WTC11 (cell line): ENCODE data around the gene NPL. TPM values are rescaled to one million over a fixed set of nuclear protein-coding genes. Genes with fewer than 3 reads are reported as not detected.

Experiments used
- AFF4 ChIP-seq: sonication (generic); formaldehyde crosslinking; IDR thresholded peaks from 2 replicates; pipeline ENCODE4 v1.8.1; 2023; ENCODE audit warnings: mild to moderate bottlenecking, missing genetic modification reagents, borderline replicate concordance
- ATF1 ChIP-seq: sonication (generic); formaldehyde crosslinking; IDR thresholded peaks from 2 replicates; pipeline ENCODE4 v1.8.1; 2023; ENCODE audit warnings: mild to moderate bottlenecking, moderate library complexity, missing genetic modification reagents
- ATF6 ChIP-seq: sonication (generic); formaldehyde crosslinking; IDR thresholded peaks from 2 replicates; pipeline ENCODE4 v1.8.1; 2023; ENCODE audit warnings: mild to moderate bottlenecking, missing genetic modification reagents
- CBFB ChIP-seq: sonication (generic); formaldehyde crosslinking; IDR thresholded peaks from 2 replicates; pipeline ENCODE4 v1.8.1; 2022; ENCODE audit warnings: mild to moderate bottlenecking, low read depth, missing genetic modification reagents
- ERG ChIP-seq: fragments of 250-450 bp; sonication (Bioruptor Pico); IDR thresholded peaks from 2 replicates; pipeline ENCODE4 v1.8.0; 2021; ENCODE audit warnings: mild to moderate bottlenecking
- ESRRA ChIP-seq: sonication (generic); formaldehyde crosslinking; IDR thresholded peaks from 2 replicates; pipeline ENCODE4 v1.8.1; 2022; ENCODE audit warnings: mild to moderate bottlenecking, missing genetic modification reagents, borderline replicate concordance
- FOXJ3 ChIP-seq: sonication (generic); formaldehyde crosslinking; IDR thresholded peaks from 2 replicates; pipeline ENCODE4 v1.9.0; 2021; ENCODE audit warnings: missing genetic modification reagents, mild to moderate bottlenecking, borderline replicate concordance
- GTF2I ChIP-seq: fragments of 250-450 bp; sonication (Bioruptor Pico); conservative IDR thresholded peaks from 2 replicates; pipeline ENCODE4 v1.4.0; 2021; ENCODE audit warnings: mild to moderate bottlenecking
- JUN ChIP-seq: sonication (generic); formaldehyde crosslinking; IDR thresholded peaks from 2 replicates; pipeline ENCODE4 v1.8.0; 2023; ENCODE audit warnings: mild to moderate bottlenecking, missing genetic modification reagents
- MXD4 ChIP-seq: fragments of 250-450 bp; sonication (Bioruptor Pico); IDR thresholded peaks from 2 replicates; pipeline ENCODE4 v1.8.0; 2021; ENCODE audit warnings: mild to moderate bottlenecking, moderate library complexity, borderline replicate concordance
- NR3C1 ChIP-seq: sonication (generic); formaldehyde crosslinking; conservative IDR thresholded peaks from 2 replicates; pipeline ENCODE4 v1.8.1; 2023; ENCODE audit warnings: low read depth, mild to moderate bottlenecking, missing genetic modification reagents
- OVOL2 ChIP-seq: fragments of 250-450 bp; sonication (Bioruptor Pico); IDR thresholded peaks from 2 replicates; pipeline ENCODE4 v1.9.0; 2021; ENCODE audit warnings: mild to moderate bottlenecking, borderline replicate concordance
- PRRX2 ChIP-seq: fragments of 250-450 bp; sonication (Bioruptor Pico); IDR thresholded peaks from 2 replicates; pipeline ENCODE4 v1.8.0; 2021; ENCODE audit warnings: mild to moderate bottlenecking
- RELA ChIP-seq: sonication (generic); formaldehyde crosslinking; IDR thresholded peaks from 2 replicates; pipeline ENCODE4 v1.8.1; 2022; ENCODE audit warnings: missing genetic modification reagents, mild to moderate bottlenecking, borderline replicate concordance
- SMAD3 ChIP-seq: sonication (generic); formaldehyde crosslinking; IDR thresholded peaks from 2 replicates; pipeline ENCODE4 v1.8.0; 2022; ENCODE audit warnings: missing genetic modification reagents, mild to moderate bottlenecking, borderline replicate concordance
- SP1 ChIP-seq: sonication (generic); formaldehyde crosslinking; conservative IDR thresholded peaks from 2 replicates; pipeline ENCODE4 v1.8.1; 2022; ENCODE audit warnings: missing genetic modification reagents
- TEAD4 ChIP-seq: sonication (generic); formaldehyde crosslinking; IDR thresholded peaks from 2 replicates; pipeline ENCODE4 v1.8.0; 2022; ENCODE audit warnings: mild to moderate bottlenecking, missing genetic modification reagents
- USF2 ChIP-seq: sonication (generic); formaldehyde crosslinking; IDR thresholded peaks from 2 replicates; pipeline ENCODE4 v1.8.1; 2023; ENCODE audit warnings: mild to moderate bottlenecking, missing genetic modification reagents, moderate library complexity
- ZNF138 ChIP-seq: sonication (generic); formaldehyde crosslinking; conservative IDR thresholded peaks from 2 replicates; pipeline ENCODE4 v1.8.1; 2022; ENCODE audit warnings: mild to moderate bottlenecking, moderate library complexity, missing genetic modification reagents
- ZNF232 ChIP-seq: sonication (generic); formaldehyde crosslinking; IDR thresholded peaks from 2 replicates; pipeline ENCODE4 v1.8.0; 2022; ENCODE audit warnings: mild to moderate bottlenecking, missing genetic modification reagents
- ZNF281 ChIP-seq: sonication (generic); formaldehyde crosslinking; IDR thresholded peaks from 2 replicates; pipeline ENCODE4 v1.8.0; 2023; ENCODE audit warnings: mild to moderate bottlenecking, missing genetic modification reagents
- total RNA-seq: library from RNA; stranded (reverse); gene quantifications from 3 replicates; pipeline ENCODE4 v1.2.3, GENCODE V29; 2021
- TF ChIP-seq, protein P1 (sequence below): sonication (generic); formaldehyde crosslinking; IDR thresholded peaks from 2 replicates; pipeline ENCODE4 v1.8.0; 2023; ENCODE audit warnings: missing genetic modification reagents
- TF ChIP-seq, protein P2 (sequence below): fragments of 250-450 bp; sonication (Bioruptor Pico); IDR thresholded peaks from 2 replicates; pipeline ENCODE4 v1.9.0; 2021; ENCODE audit warnings: moderate library complexity, mild to moderate bottlenecking, inconsistent platforms, borderline replicate concordance
- TF ChIP-seq, protein P3 (sequence below): sonication (generic); formaldehyde crosslinking; IDR thresholded peaks from 2 replicates; pipeline ENCODE4 v1.8.1; 2022; ENCODE audit warnings: low read depth, missing genetic modification reagents, borderline replicate concordance

Gene NPL
- total RNA-seq, 1 experiment from 2014 or later, result 3.6 TPM

DNA sequence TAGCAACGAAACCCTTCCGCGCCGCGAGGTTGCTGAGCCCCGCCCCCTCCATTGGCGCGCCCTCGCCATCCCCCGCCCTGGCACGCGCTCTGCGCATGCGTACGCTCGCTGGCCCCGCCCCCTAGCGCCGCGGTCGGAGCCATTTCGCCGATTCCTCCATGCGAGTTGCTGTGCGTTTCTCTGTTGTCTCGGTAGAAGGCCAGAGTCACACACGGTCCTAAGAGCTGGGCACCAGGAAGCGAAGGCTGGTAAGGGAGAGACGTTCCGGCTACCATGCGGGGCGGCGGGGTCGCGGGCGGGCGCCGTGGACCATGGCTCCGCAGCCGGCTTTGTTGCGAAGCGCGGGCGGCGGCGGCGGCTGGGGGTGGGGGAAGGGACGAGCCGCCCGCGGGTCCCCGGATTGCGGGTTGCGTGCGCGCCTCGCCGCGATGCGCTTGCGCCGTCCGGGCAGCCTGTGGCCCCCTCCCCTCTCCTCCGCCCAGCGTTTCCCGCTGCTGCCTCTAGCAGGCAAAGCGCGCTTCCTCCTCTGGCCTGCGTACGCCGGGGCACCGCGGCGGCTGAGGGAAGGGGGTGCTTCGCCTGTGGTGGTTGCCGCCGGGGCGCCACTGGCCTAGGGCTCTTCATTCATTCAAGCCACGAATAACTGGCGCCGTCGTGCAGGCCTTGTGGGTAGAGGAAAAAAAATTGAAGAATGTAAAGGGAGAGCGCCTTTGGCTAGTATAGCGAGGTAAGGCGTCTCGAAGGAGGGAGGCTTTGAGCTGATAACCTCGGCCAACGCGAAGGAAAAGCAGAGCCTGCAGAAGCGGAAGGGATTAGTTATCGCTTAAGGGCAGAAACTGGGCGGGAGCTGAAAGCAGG is 49.9 kb downstream of the NPL start, which contains the start of gene DHX9 (continued):
- peak; percentile 85 for TF ChIP-seq SP1 (CRISPR knock-in tag)
- TF ChIP-seq CBFB (CRISPR knock-in tag), result no peak
- TF ChIP-seq ESRRA (CRISPR knock-in tag), result no peak; the same call in 1 of the 2 replicates
- TF ChIP-seq ZNF281 (CRISPR knock-in tag), result peak; percentile 60; the same call in 1 of the 2 replicates
- TF ChIP-seq AFF4 (CRISPR knock-in tag), result no peak
- TF ChIP-seq, protein P1, sequence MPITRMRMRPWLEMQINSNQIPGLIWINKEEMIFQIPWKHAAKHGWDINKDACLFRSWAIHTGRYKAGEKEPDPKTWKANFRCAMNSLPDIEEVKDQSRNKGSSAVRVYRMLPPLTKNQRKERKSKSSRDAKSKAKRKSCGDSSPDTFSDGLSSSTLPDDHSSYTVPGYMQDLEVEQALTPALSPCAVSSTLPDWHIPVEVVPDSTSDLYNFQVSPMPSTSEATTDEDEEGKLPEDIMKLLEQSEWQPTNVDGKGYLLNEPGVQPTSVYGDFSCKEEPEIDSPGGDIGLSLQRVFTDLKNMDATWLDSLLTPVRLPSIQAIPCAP (CRISPR knock-in tag), result 0 out of 2 replicates have a peak, but pooled peaks have one; percentile 66
- no peak; the same call in 1 of the 2 replicates for TF ChIP-seq JUN (CRISPR knock-in tag)
- peak; percentile 75; the same call in 1 of the 2 replicates for TF ChIP-seq ERG
- TF ChIP-seq PRRX2 (CRISPR knock-in tag), result no peak
- no peak for TF ChIP-seq OVOL2
- no peak for TF ChIP-seq RELA (CRISPR knock-in tag)
- TF ChIP-seq, protein P2, sequence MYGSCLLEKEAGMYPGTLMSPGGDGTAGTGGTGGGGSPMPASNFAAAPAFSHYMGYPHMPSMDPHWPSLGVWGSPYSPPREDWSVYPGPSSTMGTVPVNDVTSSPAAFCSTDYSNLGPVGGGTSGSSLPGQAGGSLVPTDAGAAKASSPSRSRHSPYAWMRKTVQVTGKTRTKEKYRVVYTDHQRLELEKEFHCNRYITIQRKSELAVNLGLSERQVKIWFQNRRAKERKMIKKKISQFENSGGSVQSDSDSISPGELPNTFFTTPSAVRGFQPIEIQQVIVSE (CRISPR knock-in tag), result no peak
- peak; percentile 42; the same call in 1 of the 2 replicates for TF ChIP-seq SMAD3 (CRISPR knock-in tag)
- no peak for TF ChIP-seq USF2 (CRISPR knock-in tag)
- TF ChIP-seq TEAD4 (CRISPR knock-in tag), result no peak
- 0 out of 2 replicates have a peak, but pooled peaks have one; percentile 12 for TF ChIP-seq NR3C1 (CRISPR knock-in tag)
- no peak for TF ChIP-seq MXD4 (CRISPR knock-in tag)
- TF ChIP-seq, protein P3, sequence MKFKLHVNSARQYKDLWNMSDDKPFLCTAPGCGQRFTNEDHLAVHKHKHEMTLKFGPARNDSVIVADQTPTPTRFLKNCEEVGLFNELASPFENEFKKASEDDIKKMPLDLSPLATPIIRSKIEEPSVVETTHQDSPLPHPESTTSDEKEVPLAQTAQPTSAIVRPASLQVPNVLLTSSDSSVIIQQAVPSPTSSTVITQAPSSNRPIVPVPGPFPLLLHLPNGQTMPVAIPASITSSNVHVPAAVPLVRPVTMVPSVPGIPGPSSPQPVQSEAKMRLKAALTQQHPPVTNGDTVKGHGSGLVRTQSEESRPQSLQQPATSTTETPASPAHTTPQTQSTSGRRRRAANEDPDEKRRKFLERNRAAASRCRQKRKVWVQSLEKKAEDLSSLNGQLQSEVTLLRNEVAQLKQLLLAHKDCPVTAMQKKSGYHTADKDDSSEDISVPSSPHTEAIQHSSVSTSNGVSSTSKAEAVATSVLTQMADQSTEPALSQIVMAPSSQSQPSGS, result no peak
- TF ChIP-seq ATF6 (CRISPR knock-in tag), result no peak
- TF ChIP-seq ZNF138 (CRISPR knock-in tag), result no peak
- peak; percentile 30; the same call in 1 of the 2 replicates for TF ChIP-seq ATF1 (CRISPR knock-in tag)
- TF ChIP-seq GTF2I (CRISPR knock-in tag), result no peak
- TF ChIP-seq ZNF232 (CRISPR knock-in tag), result no peak
- TF ChIP-seq FOXJ3 (CRISPR knock-in tag), result no peak
